ENCODE results near the gene CCNF.

Gene CCNF

DNA sequence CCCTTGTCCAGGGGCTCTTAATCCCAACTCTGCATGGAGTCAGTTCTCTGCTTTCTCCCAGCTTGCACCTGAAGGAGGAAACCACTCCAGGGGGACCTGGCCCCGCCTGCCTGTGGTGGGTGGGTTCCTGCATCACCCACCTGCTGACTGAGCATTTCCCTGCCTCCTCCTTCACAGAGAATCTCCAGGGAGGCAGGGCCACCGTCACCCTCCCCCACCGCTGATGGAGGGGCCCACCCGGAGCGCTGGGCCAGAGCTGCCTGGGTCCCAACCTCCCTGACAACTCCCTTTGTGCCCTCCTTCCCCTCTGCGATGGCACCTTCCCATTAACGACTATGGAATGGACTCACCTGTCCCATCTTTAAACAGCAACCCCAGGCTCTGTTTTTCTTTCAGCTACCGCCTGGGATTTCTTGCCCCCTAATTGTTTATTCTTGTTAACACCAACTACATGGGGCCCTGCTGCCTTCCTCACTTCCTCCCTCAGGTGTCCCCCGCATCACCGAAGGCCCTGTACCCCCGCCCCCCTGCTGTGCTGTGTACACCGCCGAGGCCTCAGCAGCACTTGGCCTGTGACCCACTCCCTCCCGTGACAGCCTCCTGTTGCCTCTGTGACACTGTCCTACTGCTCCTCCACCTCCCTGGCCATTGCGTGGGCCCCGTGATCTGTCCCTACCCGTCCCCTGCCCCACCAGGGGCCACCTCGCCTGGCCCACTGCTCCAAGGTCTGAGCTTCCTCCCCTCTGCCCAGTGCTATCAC is 29.8 kb downstream of the CCNF start:
- no peak for DNase-seq

DNA sequence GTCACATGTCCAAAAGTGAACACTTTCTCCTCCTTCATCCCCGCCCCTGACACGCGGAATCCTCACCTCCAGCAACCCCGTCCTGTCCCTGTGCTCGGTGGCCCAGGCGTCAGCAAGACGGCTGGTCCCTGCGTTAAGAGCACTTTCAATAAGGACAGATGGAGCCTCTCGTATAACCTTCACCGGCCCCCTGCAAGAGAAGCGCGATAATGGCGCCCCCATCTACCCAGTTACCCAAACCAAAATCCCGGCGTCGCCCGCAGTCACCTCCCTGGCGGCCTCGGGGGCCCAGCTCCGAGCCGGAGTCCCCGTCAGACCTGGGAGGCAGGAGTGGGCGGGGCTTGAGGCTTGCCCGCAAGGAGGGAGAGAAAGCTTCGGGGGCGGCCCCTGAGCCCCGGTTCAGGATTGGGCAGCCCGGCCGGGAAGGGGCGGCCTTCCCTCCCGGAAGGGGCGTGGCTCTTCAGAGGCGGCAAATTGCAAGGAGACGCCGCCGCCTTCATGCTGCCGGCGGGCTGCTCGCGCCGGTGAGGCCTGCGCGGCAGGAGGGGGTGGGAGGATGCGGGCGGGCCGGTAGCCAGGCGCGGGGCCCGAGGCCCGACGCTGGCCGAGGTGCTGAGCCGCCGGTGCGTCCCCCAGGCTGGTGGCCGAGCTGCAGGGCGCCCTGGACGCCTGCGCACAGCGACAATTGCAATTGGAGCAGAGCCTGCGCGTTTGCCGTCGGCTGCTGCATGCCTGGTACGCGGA is 30.6 kb downstream of the CCNF start, which contains the start of gene TEDC2:
TSS of gene TEDC2 (plus strand) at position 463 of the 744 bp plus-strand sequence. CDS start at position 499, 36 bp downstream.
- peak; percentile 98 for DNase-seq

DNA sequence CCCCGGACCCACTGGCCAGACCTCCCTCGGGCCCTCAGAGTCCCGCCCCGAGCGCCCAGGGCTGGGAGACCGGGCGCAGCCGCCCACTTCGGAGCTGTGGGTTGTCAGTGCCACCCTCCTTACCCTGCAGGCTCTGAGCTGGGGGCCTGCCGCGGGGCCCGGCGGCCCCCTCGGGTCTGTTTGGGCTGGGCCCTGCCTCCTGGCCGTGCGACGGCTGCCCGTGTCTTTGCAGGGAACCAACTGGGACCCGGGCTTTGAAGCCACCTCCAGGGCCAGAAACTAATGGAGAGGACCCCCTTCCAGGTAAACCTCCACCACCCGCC is 31.1 kb downstream of the CCNF start:
- DNase-seq: no peak

DNA sequence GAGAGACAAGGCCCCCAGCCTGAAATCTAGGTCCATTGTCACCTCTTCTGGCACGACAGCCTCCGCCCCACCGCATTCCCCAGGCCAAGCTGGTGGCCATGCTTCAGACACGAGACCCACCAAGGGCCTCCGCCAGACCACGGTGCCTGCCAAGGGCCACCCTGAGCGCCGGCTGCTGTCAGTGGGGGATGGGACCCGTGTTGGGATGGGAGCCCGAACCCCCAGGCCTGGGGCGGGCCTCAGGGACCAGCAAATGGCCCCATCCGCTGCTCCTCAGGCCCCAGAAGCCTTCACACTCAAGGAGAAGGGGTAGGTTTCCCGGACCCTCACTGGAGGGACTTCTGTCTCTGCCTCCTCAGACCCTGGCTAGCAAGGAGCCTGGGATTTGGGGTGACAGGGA is 31.7 kb downstream of the CCNF start:
- DNase-seq: no peak

DNA sequence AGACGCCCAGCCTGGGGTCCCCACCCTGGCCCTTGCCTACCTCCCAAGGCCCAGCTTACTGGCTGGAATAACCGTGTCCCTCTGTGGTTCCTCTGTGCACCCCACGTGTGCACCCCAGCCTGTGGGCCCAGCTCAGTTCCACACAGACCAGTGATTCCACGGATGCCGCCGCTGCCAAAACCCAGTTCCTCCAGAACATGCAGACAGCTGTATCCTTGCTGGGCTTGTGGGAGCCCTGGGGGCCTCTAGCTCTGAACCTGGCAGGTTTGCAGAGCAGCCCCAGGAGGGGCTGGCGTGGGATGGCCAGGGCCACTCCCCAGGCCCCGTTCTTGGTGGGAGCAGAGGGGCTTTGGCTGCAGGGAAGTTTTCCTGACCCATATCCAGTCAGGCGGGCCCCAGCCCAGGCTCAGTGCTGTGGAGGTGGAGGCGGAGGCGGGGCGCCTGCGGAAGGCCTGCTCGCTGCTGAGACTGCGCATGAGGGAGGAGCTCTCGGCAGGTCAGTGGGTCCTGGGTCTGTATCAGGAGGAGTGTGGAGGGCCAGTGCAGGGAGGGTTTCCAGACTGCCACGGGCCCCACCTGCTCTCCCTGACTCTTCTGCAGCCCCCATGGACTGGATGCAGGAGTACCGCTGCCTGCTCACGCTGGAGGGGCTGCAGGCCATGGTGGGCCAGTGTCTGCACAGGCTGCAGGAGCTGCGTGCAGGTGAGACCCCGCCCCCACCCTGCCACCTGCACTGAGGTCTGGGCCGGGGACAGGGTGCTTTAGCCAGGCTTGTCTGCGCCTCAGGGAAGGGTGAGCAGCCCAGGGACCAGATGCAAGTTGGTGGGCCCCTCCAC is 33.0 kb downstream of the CCNF start:
- no peak for DNase-seq

DNA sequence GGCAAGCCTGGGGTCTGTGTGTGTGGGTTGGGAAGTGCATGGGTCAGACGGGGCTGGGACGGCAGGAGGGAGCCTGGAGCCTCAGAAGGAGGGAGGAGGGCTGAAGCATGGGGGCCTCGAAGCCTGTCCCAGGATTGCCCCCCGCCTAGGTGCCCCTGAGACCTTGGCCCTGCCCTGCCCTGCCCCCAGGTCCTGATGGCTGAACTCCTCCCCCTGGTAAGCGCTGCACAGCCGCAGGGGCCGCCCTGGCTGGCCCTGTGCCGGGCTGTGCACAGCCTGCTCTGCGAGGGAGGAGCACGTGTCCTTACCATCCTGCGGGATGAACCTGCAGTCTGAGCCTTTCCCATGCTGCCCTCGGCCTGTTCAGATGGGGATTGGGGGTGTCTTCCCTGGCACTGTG is 35.1 kb downstream of the CCNF start:
- DNase-seq: no peak

DNA sequence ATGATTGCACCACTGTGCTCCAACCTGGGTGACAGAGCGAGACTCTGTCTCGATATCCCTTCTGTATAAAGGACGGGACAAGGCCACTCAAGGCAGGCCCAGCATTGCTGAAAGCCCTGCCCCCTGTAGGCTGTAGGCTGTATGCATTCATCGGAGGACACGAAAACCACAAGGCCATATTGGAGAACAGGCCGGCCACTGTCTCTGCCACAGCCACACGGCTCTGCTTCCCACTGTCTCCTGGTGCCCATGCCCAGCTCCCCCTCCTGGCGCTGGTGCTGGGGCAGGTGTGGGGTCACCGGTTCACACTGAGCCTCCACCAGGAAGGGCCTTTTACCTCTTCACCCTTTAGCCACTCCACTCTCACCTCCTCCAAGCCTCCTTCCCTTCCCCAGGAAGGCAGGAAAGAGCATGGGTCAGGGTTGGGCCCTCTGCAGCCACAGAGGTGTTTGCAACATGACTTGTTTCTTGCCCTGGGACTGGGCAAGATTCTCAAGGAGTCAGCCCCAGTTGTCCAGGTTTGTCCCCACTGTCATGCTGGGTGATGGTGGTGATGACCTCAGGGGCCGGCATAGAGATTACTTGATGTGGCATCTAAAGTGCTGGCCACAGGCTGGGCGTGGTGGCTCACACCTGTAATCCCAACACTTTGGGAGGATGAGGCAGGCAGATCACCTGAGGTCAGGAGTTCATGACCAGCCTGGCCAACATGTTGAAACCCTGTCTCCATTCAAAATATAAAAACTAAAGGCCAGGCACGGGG is 36.6 kb downstream of the CCNF start:
- no peak for DNase-seq

DNA sequence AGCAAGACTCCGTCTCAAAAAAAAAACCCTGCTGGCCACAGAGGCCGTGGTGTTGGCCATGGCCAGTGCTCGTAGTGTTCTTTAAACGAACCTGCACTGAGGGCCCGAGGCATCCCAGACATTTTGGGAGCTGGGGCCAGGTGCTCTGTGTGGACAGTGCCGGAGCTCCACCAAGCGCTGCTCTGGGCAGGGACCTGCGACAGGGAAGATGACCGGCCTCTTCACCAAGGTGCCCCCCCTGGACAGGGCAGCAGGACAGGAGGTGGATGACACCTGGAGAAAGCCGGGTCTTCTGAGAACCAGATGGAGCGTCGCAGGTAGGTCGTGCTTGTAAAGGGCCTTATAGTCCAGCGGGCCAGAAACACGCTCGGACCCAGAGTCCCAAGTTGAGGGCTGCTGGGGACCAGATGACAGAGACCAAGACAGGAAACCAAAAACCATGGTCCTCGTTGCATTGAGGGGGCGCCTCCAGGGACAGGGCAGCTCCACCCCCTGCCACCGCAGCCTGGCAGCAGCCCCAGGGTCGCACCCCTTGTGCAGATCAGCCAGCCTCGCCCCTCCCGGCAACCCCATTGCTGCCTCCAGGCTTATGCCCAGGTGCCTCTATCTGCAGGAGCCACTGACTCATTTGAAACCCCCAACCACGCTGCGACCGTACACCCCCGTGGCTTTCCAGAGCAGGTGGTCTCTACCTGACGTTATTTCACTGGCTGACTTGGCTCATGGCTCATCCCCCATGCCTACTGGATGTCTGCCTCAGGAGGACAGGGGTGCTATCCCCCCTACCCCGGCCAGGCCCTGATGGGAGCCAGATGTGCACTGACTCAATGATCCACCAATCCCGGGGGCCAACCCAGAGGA is 37.6 kb downstream of the CCNF start:
- DNase-seq: no peak

DNA sequence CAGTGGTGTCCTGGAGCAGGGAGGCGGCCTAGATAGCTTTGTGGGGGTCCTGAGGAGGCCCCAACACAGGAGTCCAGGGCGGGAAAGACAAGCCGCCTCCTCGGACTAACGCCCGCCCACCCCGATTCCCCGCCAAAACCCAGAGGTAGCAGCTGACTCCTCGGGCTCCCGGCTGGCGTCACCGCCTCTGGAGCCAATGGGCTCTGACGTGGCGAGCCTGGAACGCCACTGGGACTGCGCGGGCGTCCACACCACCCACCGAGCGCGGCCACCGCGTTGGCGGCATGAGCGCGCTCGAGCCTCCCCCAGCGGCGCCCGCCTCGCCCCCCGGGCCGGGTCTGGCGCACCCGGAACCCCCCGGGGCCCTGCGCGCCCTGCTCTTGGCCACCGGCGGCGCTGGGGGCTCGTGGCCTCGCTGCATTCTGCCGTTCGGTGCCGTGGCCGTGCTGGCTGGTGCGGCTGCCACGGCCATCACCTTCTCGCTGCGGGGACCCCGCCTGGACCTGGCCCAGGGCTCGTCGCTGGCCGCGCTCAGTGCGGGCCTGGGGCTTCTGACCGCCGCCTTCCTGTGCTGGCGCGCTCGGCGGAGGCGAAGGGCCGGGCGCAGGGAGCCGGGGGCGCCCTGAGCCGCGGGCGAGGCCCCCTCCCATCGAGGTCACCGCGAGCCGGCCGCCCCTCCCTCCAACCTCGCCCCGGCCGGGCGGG is 38.4 kb downstream of the CCNF start:
- no peak for DNase-seq

DNA sequence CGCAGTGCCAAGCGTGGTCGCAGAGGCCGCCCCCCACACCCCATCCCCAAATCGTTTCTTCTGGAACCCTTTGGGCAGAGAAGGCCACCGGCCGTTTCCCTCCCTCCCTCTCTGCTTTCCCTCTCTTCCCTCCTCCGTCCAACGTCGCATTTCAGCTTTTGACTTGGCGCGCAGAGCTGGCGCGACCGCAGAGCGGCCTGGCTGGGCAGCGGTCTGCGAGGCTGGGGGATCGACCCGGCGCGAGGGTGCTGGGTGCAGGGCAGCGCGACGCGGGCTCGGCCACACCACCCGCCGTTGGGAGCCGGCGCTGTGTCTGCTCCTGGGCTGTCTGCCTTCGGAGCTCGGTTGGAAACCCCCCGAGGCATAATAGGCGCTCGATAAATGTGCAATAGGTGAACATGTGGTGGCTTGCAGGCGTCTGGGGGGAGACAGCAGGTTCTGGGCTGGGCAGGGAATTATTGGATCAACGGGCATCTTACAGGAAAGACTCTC is 39.0 kb downstream of the CCNF start:
- DNase-seq: no peak

DNA sequence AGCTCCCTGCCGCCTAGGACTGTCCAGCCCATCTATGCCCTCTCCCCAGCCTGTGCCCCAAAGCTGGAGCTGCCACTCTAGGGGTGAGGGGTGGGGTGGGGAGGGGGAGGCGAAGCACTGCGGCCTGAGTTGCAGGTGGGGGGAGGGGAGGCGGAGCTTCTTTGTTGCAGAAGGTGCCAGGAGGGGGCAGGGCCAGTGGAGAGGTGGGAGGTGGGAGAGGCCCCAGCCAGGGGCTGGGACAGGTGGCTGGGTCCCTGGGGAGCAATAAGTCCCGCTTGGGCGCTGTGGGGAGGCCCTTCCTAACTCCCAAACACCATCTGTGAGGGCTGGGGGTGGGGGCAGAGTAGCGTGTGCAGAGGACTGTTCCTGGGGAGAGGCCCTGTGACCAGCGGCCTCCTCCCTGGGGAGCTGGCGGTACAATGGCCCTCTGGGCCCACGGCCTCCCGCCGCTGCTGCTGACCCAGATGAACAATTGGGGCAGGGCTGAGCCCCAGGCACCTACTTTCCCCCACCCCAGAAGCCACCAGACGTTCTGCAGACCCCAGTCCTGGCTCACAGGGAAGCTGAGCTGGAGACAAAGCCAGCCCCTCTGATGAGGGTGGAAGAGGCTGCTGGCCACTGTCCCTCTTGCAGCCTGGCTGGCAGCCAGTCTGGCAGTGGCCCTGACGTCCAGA is 39.6 kb downstream of the CCNF start:
- DNase-seq: no peak

DNA sequence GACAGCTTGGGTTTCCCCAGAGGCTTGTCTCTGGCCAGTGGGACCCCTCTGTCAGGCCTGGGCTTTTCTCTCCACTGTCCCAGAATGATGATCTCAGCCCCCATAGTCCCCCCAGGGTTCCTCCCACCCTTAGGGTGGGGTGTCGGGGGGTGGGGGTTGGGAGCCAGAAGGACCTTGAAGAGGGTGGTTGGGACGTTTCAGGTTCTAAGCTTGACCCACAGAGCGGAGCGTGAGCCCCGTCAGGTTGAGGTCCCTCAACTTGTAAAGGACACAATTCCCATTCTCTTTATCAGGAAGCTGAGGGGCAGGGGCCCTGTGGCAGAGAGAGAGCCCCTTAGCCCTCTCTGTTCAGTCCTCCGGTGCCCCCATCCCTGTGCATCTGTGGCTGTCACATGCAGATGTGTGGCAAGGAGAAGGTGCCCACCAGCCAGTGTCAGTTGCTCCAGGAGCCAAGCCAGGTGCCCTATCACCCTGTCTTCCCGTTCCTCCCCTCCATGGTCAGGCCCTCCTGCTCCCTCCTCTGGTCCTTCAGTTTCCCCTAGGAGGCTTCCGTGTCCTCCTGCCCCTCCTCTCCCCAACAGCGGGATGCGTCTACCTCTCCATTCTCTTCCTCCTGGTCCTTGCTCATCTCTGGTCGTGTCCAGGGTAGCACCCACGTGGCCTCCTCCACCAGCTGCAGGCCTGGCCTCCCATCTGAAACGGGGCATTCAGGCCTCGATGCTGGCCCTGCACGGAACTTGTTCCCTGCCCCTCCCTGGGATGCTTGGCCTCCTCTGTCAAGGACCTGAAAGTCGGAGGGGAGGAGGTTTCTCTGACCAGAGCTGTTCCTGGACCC is 40.4 kb downstream of the CCNF start:
- DNase-seq: no peak

DNA sequence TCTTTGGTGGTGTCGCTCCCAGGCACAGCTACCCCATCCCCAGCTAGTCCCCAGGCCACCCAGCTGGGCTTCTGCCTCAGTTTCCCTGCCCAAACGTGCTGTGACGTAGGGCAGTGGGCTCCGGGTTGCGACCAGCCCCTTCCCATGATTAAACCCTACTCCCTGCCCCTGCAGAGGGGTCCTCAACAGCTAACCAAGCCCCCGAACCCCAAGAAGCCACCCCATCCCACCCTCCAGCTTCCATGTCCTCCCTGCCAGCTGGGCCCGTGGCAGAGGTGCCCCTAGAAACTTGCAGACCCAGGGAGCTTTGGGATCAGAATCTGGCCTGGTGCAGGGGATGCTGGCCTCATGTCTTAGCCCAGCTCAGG is 41.0 kb downstream of the CCNF start:
- DNase-seq: no peak

DNA sequence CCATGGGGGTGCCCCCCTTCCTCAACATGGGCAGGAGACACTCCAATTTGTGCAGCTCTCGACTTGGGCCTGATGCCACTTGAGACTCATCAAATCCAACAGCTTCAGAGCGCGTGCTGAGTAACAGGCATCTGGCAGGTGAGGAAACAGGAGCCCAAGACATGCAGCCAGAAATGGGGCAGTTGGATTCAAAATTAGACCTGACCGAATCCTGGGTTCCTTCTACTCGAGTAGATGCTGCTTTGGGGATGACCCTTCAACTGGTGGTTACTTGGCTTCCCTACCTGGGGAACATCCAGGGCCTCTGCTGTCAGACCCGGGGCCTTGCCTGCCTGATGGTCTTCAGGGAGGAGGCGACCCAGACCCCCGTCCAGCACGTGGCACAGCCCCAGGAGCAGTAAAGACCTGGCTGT is 41.4 kb downstream of the CCNF start:
- no peak for DNase-seq

DNA sequence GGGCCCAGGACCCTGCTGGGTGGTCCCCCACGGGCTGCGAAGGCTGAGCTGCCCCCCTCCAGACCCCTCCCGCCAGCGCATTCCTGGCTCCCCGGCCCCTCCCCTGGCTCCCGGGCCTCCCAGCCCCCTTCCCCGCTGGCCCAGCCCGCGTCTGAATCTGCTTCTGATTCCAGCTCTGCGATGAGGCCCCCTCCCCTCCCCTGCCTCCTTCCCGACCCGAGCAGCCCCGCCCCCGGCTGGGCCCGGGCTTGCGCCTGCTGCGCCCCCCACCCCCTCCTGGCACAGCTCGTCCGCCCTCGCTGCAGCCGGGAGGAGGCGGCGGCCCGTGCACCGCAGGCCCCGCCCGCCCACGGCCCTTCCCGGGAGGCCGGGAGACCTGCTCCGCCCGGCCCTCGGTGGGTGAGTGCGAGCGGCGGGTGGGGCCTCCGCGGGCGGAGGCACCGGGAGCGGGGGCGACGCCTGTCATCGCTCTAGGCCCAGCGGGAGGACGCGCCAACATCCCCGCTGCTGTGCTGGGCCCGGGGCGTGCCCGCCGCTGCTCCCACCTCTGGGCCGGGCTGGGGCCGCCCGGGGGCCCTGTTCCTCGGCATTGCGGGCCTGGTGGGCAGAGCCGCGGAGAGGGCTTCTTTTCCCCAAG is 41.9 kb downstream of the CCNF start, which contains the start of gene NTN3:
TSS of gene NTN3 (plus strand) at position 282 of the 637 bp plus-strand sequence. CDS start 405 bp downstream, outside the sequence.
- no peak for DNase-seq

DNA sequence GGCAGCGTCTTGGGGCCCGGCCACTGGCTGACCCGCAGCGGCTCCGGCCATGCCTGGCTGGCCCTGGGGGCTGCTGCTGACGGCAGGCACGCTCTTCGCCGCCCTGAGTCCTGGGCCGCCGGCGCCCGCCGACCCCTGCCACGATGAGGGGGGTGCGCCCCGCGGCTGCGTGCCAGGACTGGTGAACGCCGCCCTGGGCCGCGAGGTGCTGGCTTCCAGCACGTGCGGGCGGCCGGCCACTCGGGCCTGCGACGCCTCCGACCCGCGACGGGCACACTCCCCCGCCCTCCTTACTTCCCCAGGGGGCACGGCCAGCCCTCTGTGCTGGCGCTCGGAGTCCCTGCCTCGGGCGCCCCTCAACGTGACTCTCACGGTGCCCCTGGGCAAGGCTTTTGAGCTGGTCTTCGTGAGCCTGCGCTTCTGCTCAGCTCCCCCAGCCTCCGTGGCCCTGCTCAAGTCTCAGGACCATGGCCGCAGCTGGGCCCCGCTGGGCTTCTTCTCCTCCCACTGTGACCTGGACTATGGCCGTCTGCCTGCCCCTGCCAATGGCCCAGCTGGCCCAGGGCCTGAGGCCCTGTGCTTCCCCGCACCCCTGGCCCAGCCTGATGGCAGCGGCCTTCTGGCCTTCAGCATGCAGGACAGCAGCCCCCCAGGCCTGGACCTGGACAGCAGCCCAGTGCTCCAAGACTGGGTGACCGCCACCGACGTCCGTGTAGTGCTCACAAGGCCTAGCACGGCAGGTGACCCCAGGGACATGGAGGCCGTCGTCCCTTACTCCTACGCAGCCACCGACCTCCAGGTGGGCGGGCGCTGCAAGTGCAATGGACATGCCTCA is 42.6 kb downstream of the CCNF start:
- no peak for DNase-seq

DNA sequence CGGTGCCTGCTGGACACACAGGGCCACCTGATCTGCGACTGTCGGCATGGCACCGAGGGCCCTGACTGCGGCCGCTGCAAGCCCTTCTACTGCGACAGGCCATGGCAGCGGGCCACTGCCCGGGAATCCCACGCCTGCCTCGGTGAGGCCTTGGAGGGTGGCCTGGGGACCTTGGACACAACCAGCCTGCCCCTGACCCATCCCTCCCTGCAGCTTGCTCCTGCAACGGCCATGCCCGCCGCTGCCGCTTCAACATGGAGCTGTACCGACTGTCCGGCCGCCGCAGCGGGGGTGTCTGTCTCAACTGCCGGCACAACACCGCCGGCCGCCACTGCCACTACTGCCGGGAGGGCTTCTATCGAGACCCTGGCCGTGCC is 43.2 kb downstream of the CCNF start:
- DNase-seq: no peak

DNA sequence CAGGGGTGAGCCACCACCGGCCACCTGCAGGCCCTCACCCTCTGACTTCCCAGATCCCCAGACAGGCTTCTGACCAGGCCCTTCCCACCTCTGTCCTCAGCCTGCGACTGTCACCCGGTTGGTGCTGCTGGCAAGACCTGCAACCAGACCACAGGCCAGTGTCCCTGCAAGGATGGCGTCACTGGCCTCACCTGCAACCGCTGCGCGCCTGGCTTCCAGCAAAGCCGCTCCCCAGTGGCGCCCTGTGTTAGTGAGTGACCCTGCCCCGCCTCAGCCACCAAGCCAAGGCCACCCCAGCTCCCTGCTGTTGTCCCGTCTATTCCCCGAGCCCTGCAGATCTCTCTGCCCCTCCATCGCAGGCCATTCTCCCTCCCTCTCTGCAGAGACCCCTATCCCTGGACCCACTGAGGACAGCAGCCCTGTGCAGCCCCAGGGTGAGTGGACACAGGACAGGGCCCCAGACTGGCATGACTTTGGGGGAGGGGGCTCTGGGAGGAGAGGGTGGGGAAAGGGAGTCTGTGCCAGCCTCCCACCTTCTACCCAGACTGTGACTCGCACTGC is 43.7 kb downstream of the CCNF start:
- DNase-seq: no peak

Data from activated CD8-positive, alpha-beta memory T cell treated with anti-CD3 and anti-CD28 coated beads, Interleukin-2, amount 50 U/mL, for 4 hours (primary cell).